Measurements from ENCODE around the gene BCKDHA. TPM values are rescaled to one million over a fixed set of nuclear protein-coding genes. Genes with fewer than 3 reads are reported as not detected.

Gene BCKDHA
- total and polyA plus RNA-seq, 2 donors (not counting 3 experiments of a cell fraction or from before 2014, with no cell fraction given) = 16.5 to 50.4 TPM

DNA sequence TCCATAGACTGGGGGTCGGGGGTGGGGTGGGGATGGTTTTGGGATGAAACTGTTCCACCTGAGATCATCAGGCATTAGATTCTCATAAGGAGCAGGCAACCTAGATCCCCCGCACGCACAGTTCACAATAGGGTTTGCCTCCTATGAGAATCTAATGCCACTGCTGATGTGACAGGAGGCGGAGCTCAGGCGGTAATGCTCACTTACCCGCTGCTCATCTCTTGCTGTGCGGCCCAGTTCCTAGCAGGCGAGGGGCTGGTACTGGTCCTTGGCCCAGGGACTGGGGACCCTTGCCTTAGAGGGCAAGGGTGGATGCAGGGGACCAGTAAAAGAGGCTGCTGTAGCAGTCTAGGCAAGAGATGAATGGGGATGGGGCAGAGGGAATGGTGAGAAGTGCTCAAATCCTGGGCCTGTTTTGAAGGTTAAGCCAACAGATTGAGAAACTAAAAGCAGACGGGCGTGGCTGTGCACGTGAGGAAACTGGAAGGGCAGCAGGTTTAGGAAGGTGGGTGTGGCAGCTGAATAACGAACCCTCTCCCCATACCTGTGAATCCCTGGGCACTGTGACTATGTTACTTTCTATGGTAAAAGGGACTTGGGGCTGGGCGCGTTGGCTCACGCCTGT lies 43.8 kb downstream of the BCKDHA start:
- H3K9ac ChIP-seq (replicated peaks; ENCODE audit: extremely low read depth, insufficient read depth, low read length) = no peak overlapping the region
- intact Hi-C loops (cut with micrococcal nuclease) = no loop called here
- H3K79me2 ChIP-seq (ENCODE audit: control insufficient read depth, insufficient read depth, low read length) = no peaks in the 10 kb centered on the region
- no peak overlapping the region for H3K4me3 ChIP-seq (replicated peaks in 1 of 3; ENCODE audit: insufficient read depth in 1 of 3, low read depth in 1 of 3, low read length in 3 of 3)
- no TSS peak for BruUV-seq (replicated peaks)
- TF ChIP-seq GATA2 (IDR thresholded peaks at IDR 0.05; ENCODE audit: insufficient read depth, insufficient read length, low read depth, low read length) (no peak), MAX (IDR thresholded peaks at IDR 0.05; ENCODE audit: insufficient read depth, insufficient read length) (no peak), EZH2 (IDR thresholded peaks at IDR 0.05; ENCODE audit: borderline replicate concordance, low read depth, low read length, severe bottlenecking) (no peak), POLR2A (IDR thresholded peaks at IDR 0.05; ENCODE audit: low read depth, low read length) (no peak), JUN (IDR thresholded peaks at IDR 0.05; ENCODE audit: borderline replicate concordance, insufficient read depth, insufficient read length, low read depth) (no peak), FOS (IDR thresholded peaks at IDR 0.05; ENCODE audit: borderline replicate concordance, insufficient read depth, low read length) (no peak), MYC (IDR thresholded peaks at IDR 0.05; ENCODE audit: low read depth, low read length) (no peak), POLR2AphosphoS5 (IDR thresholded peaks at IDR 0.05; ENCODE audit: insufficient read depth, low read depth, low read length) (no peak)
- TF ChIP-seq, protein P1, sequence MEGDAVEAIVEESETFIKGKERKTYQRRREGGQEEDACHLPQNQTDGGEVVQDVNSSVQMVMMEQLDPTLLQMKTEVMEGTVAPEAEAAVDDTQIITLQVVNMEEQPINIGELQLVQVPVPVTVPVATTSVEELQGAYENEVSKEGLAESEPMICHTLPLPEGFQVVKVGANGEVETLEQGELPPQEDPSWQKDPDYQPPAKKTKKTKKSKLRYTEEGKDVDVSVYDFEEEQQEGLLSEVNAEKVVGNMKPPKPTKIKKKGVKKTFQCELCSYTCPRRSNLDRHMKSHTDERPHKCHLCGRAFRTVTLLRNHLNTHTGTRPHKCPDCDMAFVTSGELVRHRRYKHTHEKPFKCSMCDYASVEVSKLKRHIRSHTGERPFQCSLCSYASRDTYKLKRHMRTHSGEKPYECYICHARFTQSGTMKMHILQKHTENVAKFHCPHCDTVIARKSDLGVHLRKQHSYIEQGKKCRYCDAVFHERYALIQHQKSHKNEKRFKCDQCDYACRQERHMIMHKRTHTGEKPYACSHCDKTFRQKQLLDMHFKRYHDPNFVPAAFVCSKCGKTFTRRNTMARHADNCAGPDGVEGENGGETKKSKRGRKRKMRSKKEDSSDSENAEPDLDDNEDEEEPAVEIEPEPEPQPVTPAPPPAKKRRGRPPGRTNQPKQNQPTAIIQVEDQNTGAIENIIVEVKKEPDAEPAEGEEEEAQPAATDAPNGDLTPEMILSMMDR (IDR thresholded peaks at IDR 0.05; ENCODE audit: extremely low read depth in 1 of 2, insufficient read depth in 1 of 2, low read depth in 1 of 2, low read length in 2 of 2) = no peak
- no peak overlapping the region for H3K4me2 ChIP-seq (ENCODE audit: insufficient read depth, low read length)
- no peak for FAIRE-seq
- no peaks in the 10 kb centered on the region for H3K9me1 ChIP-seq (replicated peaks; ENCODE audit: control insufficient read depth, extremely low read depth, insufficient read depth, low read length)
- ChIA-PET CTCF (interaction anchor here (1.1 to 2.5 kb wide), 2 partner anchors 7 to 155 kb away, joined by 3 to 30 read pairs; no protein-coding TSS in a partner anchor), POLR2A (no interaction called here)
- peaks cover 0 to 3% of the 10 kb centered on the region in 2 experiments for H3K27me3 ChIP-seq (ENCODE audit: control insufficient read depth in 2 of 2, insufficient read depth in 2 of 2, low read length in 2 of 2)
- dilution Hi-C loops (cut with MboI; ENCODE audit: extremely low pct_ligation_motif_present, low sequenced_read_pairs) = no loop called here
- DNase-seq (ENCODE audit: low read depth, low spot score) = no peak
- H3K36me3 ChIP-seq (ENCODE audit: control insufficient read depth in 2 of 2, extremely low read depth in 1 of 2, insufficient read depth in 2 of 2, low read length in 2 of 2) = peaks cover 0 to 5% of the 10 kb centered on the region in 2 experiments
- H3K27ac ChIP-seq (ENCODE audit: insufficient read depth, low read depth, low read length) = no peak overlapping the region
- H2AFZ ChIP-seq (ENCODE audit: low read depth, low read length) = no peak overlapping the region
- H3K4me1 ChIP-seq (ENCODE audit: control insufficient read depth, extremely low read depth, insufficient read depth, low read length) = peaks cover 6% of the 10 kb centered on the region
- no peaks in the 10 kb centered on the region for H4K20me1 ChIP-seq (replicated peaks; ENCODE audit: control insufficient read depth, extremely low read depth, insufficient read depth, low read length)
- no peaks in the 10 kb centered on the region for H3K9me3 ChIP-seq (replicated peaks; ENCODE audit: control insufficient read depth, insufficient read depth, low read length)

All from endothelial cell of umbilical vein (primary cell).